Hepatocyte (in vitro differentiated cells): Measurements from ENCODE around the gene PITHD1. TPM values are rescaled to one million over a fixed set of nuclear protein-coding genes. Genes with fewer than 3 reads are reported as not detected.

Experiments used
- DNase-seq: peaks from one replicate; pipeline ENCODE4 v3.0.0-alpha.2; 2016; ENCODE audit warnings: low spot score
- H2AFZ ChIP-seq: fragments of 200-600 bp; sonication (generic); 2 replicates; pipeline ENCODE4 v1.6.0; 2016; ENCODE audit warnings: antibody characterized with exemption, mild to moderate bottlenecking
- H3K27ac ChIP-seq: fragments of 200-600 bp; sonication (generic); 2 replicates; pipeline ENCODE4 v1.5.1; 2016; ENCODE audit warnings: mild to moderate bottlenecking
- H3K27me3 ChIP-seq: fragments of 200-600 bp; sonication (generic); 2 replicates; pipeline ENCODE4 v1.6.1; 2016
- H3K36me3 ChIP-seq: fragments of 200-600 bp; sonication (generic); replicated peaks from 2 replicates; pipeline ENCODE4 v1.5.1; 2016; ENCODE audit warnings: low read depth; ENCODE audit not compliant: insufficient read depth
- H3K4me1 ChIP-seq: fragments of 200-600 bp; sonication (generic); 2 replicates; pipeline ENCODE4 v1.5.1; 2016; ENCODE audit warnings: mild to moderate bottlenecking, moderate library complexity; ENCODE audit not compliant: insufficient read depth
- H3K4me2 ChIP-seq: fragments of 200-600 bp; sonication (generic); 2 replicates; pipeline ENCODE4 v1.6.0; 2016
- H3K4me3 ChIP-seq: fragments of 200-600 bp; sonication (generic); 2 replicates; pipeline ENCODE4 v1.5.1; 2016; ENCODE audit warnings: mild to moderate bottlenecking
- H3K79me2 ChIP-seq: fragments of 200-600 bp; sonication (generic); 2 replicates; pipeline ENCODE4 v1.6.0; 2017; ENCODE audit warnings: mild to moderate bottlenecking
- H3K9me2 ChIP-seq: fragments of 200-600 bp; sonication (generic); replicated peaks from 2 replicates; pipeline ENCODE4 v1.6.0; 2017; ENCODE audit warnings: mild to moderate bottlenecking; ENCODE audit not compliant: insufficient read depth
- H3K9me3 ChIP-seq: fragments of 200-600 bp; sonication (generic); 2 replicates; pipeline ENCODE4 v1.5.1; 2016; ENCODE audit warnings: low read depth, mild to moderate bottlenecking
- H4K20me1 ChIP-seq: fragments of 200-600 bp; sonication (generic); 2 replicates; pipeline ENCODE4 v1.6.0; 2016; ENCODE audit warnings: mild to moderate bottlenecking; ENCODE audit not compliant: insufficient read depth, poor library complexity, severe bottlenecking
- EZH2 ChIP-seq: fragments of 200-600 bp; sonication (generic); IDR thresholded peaks from 2 replicates; pipeline ENCODE4 v1.6.1; 2016; ENCODE audit warnings: antibody characterized with exemption, mild to moderate bottlenecking, borderline replicate concordance
- EZH2phosphoT487 ChIP-seq: fragments of 200-600 bp; sonication (generic); IDR thresholded peaks from one replicate; pipeline ENCODE4 v1.6.1; 2018; ENCODE audit warnings: antibody characterized with exemption, mild to moderate bottlenecking, low read depth, moderate library complexity; ENCODE audit not compliant: unreplicated experiment, severe bottlenecking
- WGBS: methylation state at CpG from one replicate; pipeline ENCODE4 v1.1.6; 2016; ENCODE audit warnings: low lambda C conversion rate; ENCODE audit errors: missing lambda C conversion rate; 5-methylcytosine and 5-hydroxymethylcytosine counted together
- polyA plus RNA-seq: library from polyadenylated mRNA; unstranded; fragments of >200 nt; fragmentation: Nextera tagmentation; extraction: Ambion mirVana; gene quantifications from 2 replicates; pipeline ENCODE4 v1.2.1, GENCODE V29; 2016
- total RNA-seq: library from RNA; depleted of rRNA; stranded (reverse); fragments of >200 nt; gene quantifications from 2 replicates; pipeline ENCODE4 v1.2.3, GENCODE V29; 2014
- TF ChIP-seq, protein P1 (sequence below): fragments of 200-600 bp; sonication (generic); IDR thresholded peaks from 2 replicates; pipeline ENCODE4 v1.5.1; 2016; ENCODE audit warnings: antibody characterized with exemption, mild to moderate bottlenecking; ENCODE audit not compliant: poor library complexity

Gene PITHD1
- total and polyA plus RNA-seq, 2 experiments from 2014 or later = 29.3 to 49.4 TPM

GRCh38 chr1:23768733-23769132 is 9.5 kb upstream of the PITHD1 start:
- Histone ChIP-seq H3K36me3 (no peaks in the 10 kb centered on the region), H3K79me2 (peaks cover 4% of the 10 kb centered on the region), H2AFZ (no peak overlapping the region), H3K4me2 (no peak overlapping the region), H3K27me3 (no peaks in the 10 kb centered on the region), H4K20me1 (no peaks in the 10 kb centered on the region), H3K4me1 (no peaks in the 10 kb centered on the region), H3K27ac (no peak overlapping the region), H3K4me3 (no peak overlapping the region), H3K9me2 (no peaks in the 10 kb centered on the region), H3K9me3 (no peaks in the 10 kb centered on the region)
- DNase-seq = no peak
- 59% methylated on average over 5 of the region's 5 CpGs for WGBS
- TF ChIP-seq, protein P1, sequence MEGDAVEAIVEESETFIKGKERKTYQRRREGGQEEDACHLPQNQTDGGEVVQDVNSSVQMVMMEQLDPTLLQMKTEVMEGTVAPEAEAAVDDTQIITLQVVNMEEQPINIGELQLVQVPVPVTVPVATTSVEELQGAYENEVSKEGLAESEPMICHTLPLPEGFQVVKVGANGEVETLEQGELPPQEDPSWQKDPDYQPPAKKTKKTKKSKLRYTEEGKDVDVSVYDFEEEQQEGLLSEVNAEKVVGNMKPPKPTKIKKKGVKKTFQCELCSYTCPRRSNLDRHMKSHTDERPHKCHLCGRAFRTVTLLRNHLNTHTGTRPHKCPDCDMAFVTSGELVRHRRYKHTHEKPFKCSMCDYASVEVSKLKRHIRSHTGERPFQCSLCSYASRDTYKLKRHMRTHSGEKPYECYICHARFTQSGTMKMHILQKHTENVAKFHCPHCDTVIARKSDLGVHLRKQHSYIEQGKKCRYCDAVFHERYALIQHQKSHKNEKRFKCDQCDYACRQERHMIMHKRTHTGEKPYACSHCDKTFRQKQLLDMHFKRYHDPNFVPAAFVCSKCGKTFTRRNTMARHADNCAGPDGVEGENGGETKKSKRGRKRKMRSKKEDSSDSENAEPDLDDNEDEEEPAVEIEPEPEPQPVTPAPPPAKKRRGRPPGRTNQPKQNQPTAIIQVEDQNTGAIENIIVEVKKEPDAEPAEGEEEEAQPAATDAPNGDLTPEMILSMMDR = no peak
- TF ChIP-seq EZH2phosphoT487 = no peak
- TF ChIP-seq EZH2 = no peak

DNA sequence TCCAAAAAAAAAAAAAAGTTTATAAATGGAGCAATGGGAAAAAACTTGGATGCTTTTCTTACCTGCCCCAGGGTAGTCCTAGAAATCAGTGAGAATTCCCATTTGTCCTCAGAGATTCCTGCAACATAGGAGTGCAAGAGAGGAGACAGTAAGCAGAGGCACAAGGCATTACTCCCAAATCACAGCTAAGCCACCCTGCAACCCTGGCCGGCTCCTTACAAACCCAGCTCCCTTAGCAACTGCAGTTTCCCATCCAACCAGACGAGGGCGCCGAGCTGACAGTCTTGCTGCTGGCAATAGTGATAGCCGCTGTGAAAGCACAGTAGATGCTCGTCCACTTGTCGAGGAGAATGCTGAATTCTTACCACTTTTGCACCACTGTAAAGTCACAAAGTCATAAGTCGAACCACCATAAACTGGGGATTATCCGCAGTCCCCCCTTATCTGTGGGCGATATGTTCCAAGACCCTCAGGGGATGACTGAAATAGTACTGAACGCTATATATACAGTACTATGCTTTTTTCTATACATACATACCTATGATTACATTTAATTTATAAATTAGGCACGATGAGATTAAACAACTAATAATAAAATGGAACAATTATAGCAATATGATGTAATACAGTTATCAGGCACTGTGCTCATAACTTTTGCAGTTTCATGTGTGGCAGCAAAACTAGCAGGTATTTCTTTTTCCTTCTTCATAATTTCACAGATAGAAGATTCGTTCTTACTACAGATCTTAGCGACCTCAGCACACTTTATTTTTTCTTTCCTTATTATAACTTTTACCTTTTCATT is 6.0 kb upstream of the PITHD1 start:
- TF ChIP-seq, protein P1 = peak; percentile 88
- TF ChIP-seq EZH2phosphoT487 (no peak), EZH2 (no peak)
- Histone ChIP-seq H2AFZ (no peak overlapping the region), H3K4me2 (peak overlapping the region; percentile 55)

DNA sequence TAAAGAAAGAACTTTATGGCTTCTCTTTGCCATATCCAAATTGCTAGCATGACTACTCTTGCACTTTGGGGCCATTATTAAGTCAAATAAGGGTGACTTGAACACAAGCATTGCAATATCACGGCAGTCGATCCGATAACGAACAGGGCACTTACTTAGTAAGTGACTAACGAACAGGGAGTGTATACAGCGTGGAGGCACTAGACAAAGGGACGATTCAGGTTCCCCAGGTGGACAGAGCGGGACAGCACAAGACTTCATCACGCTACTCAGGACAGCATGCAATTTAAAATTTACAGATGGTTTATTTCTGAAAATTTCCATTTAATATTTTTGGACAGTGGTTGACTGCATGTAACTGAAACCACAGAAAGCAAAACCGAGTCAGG is 5.4 kb upstream of the PITHD1 start:
- Histone ChIP-seq H3K27me3 (no peaks in the 10 kb centered on the region), H3K36me3 (no peaks in the 10 kb centered on the region), H3K9me2 (no peaks in the 10 kb centered on the region), H3K4me2 (no peak overlapping the region), H3K4me1 (peaks cover 9% of the 10 kb centered on the region), H3K4me3 (no peak overlapping the region), H3K79me2 (peaks cover 26% of the 10 kb centered on the region), H2AFZ (no peak overlapping the region), H4K20me1 (no peaks in the 10 kb centered on the region), H3K9me3 (no peaks in the 10 kb centered on the region), H3K27ac (no peak overlapping the region)
- TF ChIP-seq, protein P1 = no peak
- TF ChIP-seq EZH2 (no peak), EZH2phosphoT487 (no peak)
- DNase-seq = no peak
- WGBS = 91% methylated on average over 10 of the region's 10 CpGs

More for the DNA sequence above, 6.0 kb upstream of the PITHD1 start:
- Histone ChIP-seq H3K79me2 (peaks cover 22% of the 10 kb centered on the region), H3K4me1 (peaks cover 4% of the 10 kb centered on the region), H3K36me3 (no peaks in the 10 kb centered on the region), H4K20me1 (no peaks in the 10 kb centered on the region), H3K4me3 (no peak overlapping the region), H3K9me3 (no peaks in the 10 kb centered on the region), H3K9me2 (no peaks in the 10 kb centered on the region), H3K27ac (no peak overlapping the region), H3K27me3 (no peaks in the 10 kb centered on the region)
- 19% methylated on average over 14 of the region's 14 CpGs for WGBS
- DNase-seq = peak; percentile 91
